ENCODE results near the gene CWH43. TPM values are rescaled to one million over a fixed set of nuclear protein-coding genes. Genes with fewer than 3 reads are reported as not detected.

CWH43 gene
- polyA plus RNA-seq, 1 of the 3 experiments (the other 2 are of a cell fraction) = not detected

GRCh38 chr4:49058306-49058705 lies 72.2 kb downstream of the CWH43 start:
- Histone ChIP-seq H3K27me3 (ENCODE audit: insufficient read depth) (no peaks in the 10 kb centered on the region), H4K20me1 (ENCODE audit: insufficient read depth) (no peaks in the 10 kb centered on the region), H3K9me3 (no peaks in the 10 kb centered on the region), H3K36me3 (replicated peaks in 1 of 2; ENCODE audit: control insufficient read depth in 1 of 2, insufficient read depth in 2 of 2, low read length in 1 of 2) (no peaks in the 10 kb centered on the region), H2AFZ (ENCODE audit: low read depth) (no peak overlapping the region), H3K9me2 (0 out of 2 replicates have a peak, but pooled peaks cover 3% of the 10 kb centered on the region), H3K4me2 (no peak overlapping the region), H3K27ac (ENCODE audit: low read depth in 2 of 2, low read length in 1 of 2) (no peak overlapping the region), H3K9ac (no peak overlapping the region), H3K4me3 (ENCODE audit: low read depth in 2 of 2, low read length in 1 of 2) (no peak overlapping the region), H3K79me2 (ENCODE audit: insufficient read depth) (no peaks in the 10 kb centered on the region), H3F3A (replicated peaks; ENCODE audit: insufficient read depth) (no peaks in the 10 kb centered on the region), H3K4me1 (ENCODE audit: control insufficient read depth in 1 of 2, insufficient read depth in 2 of 2, low read depth in 1 of 2, low read length in 1 of 2) (no peaks in the 10 kb centered on the region)
- ChIA-PET POLR2A (no interaction called here), CTCF (no interaction called here)
- TF ChIP-seq MEF2A (IDR thresholded peaks at IDR 0.05; ENCODE audit: borderline replicate concordance, low read depth) = no peak
- TF ChIP-seq CHD2 (IDR thresholded peaks at IDR 0.05; ENCODE audit: low read length, partially characterized antibody) = no peak
- TF ChIP-seq, protein P1, sequence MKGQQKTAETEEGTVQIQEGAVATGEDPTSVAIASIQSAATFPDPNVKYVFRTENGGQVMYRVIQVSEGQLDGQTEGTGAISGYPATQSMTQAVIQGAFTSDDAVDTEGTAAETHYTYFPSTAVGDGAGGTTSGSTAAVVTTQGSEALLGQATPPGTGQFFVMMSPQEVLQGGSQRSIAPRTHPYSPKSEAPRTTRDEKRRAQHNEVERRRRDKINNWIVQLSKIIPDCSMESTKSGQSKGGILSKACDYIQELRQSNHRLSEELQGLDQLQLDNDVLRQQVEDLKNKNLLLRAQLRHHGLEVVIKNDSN (IDR thresholded peaks at IDR 0.05; ENCODE audit: borderline replicate concordance, low read depth) = no peak
- no peak for TF ChIP-seq YY1 (IDR thresholded peaks at IDR 0.05; ENCODE audit: low read depth)
- no peak for TF ChIP-seq RXRA (IDR thresholded peaks at IDR 0.05; ENCODE audit: borderline replicate concordance, low read depth)
- TF ChIP-seq SIN3A (IDR thresholded peaks at IDR 0.05; ENCODE audit: borderline replicate concordance, low read depth, low read length) = no peak
- TF ChIP-seq NRF1 (IDR thresholded peaks at IDR 0.05; ENCODE audit: low read depth, low read length) = no peak
- no peak for TF ChIP-seq ZBTB33 (IDR thresholded peaks at IDR 0.05; ENCODE audit: borderline replicate concordance, low read depth)
- TF ChIP-seq IRF3 (IDR thresholded peaks at IDR 0.05; ENCODE audit: low read depth, low read length) = no peak
- no peak for TF ChIP-seq FOXJ3 (CRISPR knock-in tag; IDR thresholded peaks at IDR 0.05)
- TF ChIP-seq, protein P2, sequence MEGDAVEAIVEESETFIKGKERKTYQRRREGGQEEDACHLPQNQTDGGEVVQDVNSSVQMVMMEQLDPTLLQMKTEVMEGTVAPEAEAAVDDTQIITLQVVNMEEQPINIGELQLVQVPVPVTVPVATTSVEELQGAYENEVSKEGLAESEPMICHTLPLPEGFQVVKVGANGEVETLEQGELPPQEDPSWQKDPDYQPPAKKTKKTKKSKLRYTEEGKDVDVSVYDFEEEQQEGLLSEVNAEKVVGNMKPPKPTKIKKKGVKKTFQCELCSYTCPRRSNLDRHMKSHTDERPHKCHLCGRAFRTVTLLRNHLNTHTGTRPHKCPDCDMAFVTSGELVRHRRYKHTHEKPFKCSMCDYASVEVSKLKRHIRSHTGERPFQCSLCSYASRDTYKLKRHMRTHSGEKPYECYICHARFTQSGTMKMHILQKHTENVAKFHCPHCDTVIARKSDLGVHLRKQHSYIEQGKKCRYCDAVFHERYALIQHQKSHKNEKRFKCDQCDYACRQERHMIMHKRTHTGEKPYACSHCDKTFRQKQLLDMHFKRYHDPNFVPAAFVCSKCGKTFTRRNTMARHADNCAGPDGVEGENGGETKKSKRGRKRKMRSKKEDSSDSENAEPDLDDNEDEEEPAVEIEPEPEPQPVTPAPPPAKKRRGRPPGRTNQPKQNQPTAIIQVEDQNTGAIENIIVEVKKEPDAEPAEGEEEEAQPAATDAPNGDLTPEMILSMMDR (IDR thresholded peaks at IDR 0.05) = no peak
- TF ChIP-seq NFIC (IDR thresholded peaks at IDR 0.05; ENCODE audit: borderline replicate concordance) = no peak
- TF ChIP-seq RAD21 (IDR thresholded peaks at IDR 0.05; ENCODE audit: low read length) = no peak
- TF ChIP-seq PBX3 (IDR thresholded peaks at IDR 0.05) = no peak
- TF ChIP-seq GATA2 (CRISPR knock-in tag; IDR thresholded peaks at IDR 0.05) = no peak
- TF ChIP-seq TEAD4 (IDR thresholded peaks at IDR 0.05; ENCODE audit: borderline replicate concordance, insufficient read depth) = no peak
- TF ChIP-seq, protein P3, sequence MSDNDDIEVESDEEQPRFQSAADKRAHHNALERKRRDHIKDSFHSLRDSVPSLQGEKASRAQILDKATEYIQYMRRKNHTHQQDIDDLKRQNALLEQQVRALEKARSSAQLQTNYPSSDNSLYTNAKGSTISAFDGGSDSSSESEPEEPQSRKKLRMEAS (IDR thresholded peaks at IDR 0.05; ENCODE audit: low read depth) = no peak
- no peak for TF ChIP-seq GABPA (IDR thresholded peaks at IDR 0.05; ENCODE audit: low read depth)
- no peak for DNase-seq
